Placental pericyte (primary cell): Measurements from ENCODE around the gene OR4D6. TPM values are rescaled to one million over a fixed set of nuclear protein-coding genes. Genes with fewer than 3 reads are reported as not detected.

Experiments used
- total RNA-seq: library from RNA; depleted of rRNA; stranded (reverse); fragments of >200 nt; gene quantifications from 2 replicates; pipeline ENCODE4 v1.2.3, GENCODE V29; 2012

The OR4D6 gene
- not detected in 2 replicates for total RNA-seq

GRCh38 chr11:59456661-59457060 is at the start of gene OR4D6:
TSS of gene OR4D6 (plus strand) at chr11:59456961. CDS start at chr11:59456961, 0 bp downstream.

GRCh38 chr11:59426361-59427067 is 30.2 kb upstream of the OR4D6 start, which contains the start of gene OR5A2:
TSS of gene OR5A2 (minus strand) at chr11:59426413. CDS start at chr11:59422953, 3,460 bp downstream.

GRCh38 chr11:59436169-59436568 is 20.6 kb upstream of the OR4D6 start, which contains the start of gene OR5A1:
TSS of gene OR5A1 (plus strand) at chr11:59436469. CDS start at chr11:59443169, 6,700 bp downstream.

GRCh38 chr11:59473015-59473414 is 16.3 kb downstream of the OR4D6 start, which contains the start of gene OR4D10:
TSS of gene OR4D10 (plus strand) at chr11:59473315. CDS start at chr11:59477430, 4,115 bp downstream.

GRCh38 chr11:59503276-59503675 is 46.5 kb downstream of the OR4D6 start, which contains the start of gene OR4D11:
TSS of gene OR4D11 (plus strand) at chr11:59503576. CDS start at chr11:59503576, 0 bp downstream.

Other genes with a start within 250 kb of the OR4D6 start
- under 0.01 and 0.14 TPM in 2 replicates for gene MPEG1, start 244.0 kb upstream of the OR4D6 start, total RNA-seq
- not detected in 2 replicates for gene OR5AN1, start 98.1 kb upstream of the OR4D6 start, total RNA-seq
- gene OR5A2, start 30.5 kb upstream of the OR4D6 start, total RNA-seq, result not detected in 2 replicates
- not detected in 2 replicates for gene OR5A1, start 20.5 kb upstream of the OR4D6 start, total RNA-seq
- gene OR4D10, start 16.4 kb downstream of the OR4D6 start, total RNA-seq, result not detected in 2 replicates
- not detected in 2 replicates for gene OR4D11, start 46.6 kb downstream of the OR4D6 start, total RNA-seq
- not detected in 2 replicates for gene OR4D9, start 54.6 kb downstream of the OR4D6 start, total RNA-seq
- gene OSBP, start 158.8 kb downstream of the OR4D6 start, total RNA-seq, result 28.2 and 77.7 TPM in 2 replicates
- gene PATL1, start 212.1 kb downstream of the OR4D6 start, total RNA-seq, result 19.2 and 33.9 TPM in 2 replicates